Neural progenitor cell (in vitro differentiated cells): ENCODE results near the gene IPO4. TPM values are rescaled to one million over a fixed set of nuclear protein-coding genes. Genes with fewer than 3 reads are reported as not detected.

ENCODE experiments used
- DNase-seq: peaks from one replicate; pipeline ENCODE4 v3.0.0-alpha.2; 2016; ENCODE audit warnings: low spot score
- H2AFZ ChIP-seq: fragments of 200-600 bp; sonication (generic); replicated peaks from 2 replicates; pipeline ENCODE4 v1.6.1; 2016; ENCODE audit warnings: antibody characterized with exemption
- H3F3A ChIP-seq: fragments of 200-600 bp; sonication (generic); 2 replicates; pipeline ENCODE4 v1.6.1; 2016; ENCODE audit warnings: antibody characterized with exemption, low read depth
- H3K27ac ChIP-seq: fragments of 200-600 bp; sonication (generic); 2 replicates; pipeline ENCODE4 v1.5.1; 2016; ENCODE audit warnings: mild to moderate bottlenecking
- H3K27me3 ChIP-seq: fragments of 200-600 bp; sonication (generic); 2 replicates; pipeline ENCODE4 v1.6.1; 2016; ENCODE audit warnings: mild to moderate bottlenecking, moderate library complexity
- H3K36me3 ChIP-seq: fragments of 200-600 bp; sonication (generic); 2 replicates; pipeline ENCODE4 v1.5.1; 2016
- H3K4me1 ChIP-seq: fragments of 200-600 bp; sonication (generic); 2 replicates; pipeline ENCODE4 v1.6.1; 2016; ENCODE audit warnings: mixed run types
- H3K4me2 ChIP-seq: fragments of 200-600 bp; sonication (generic); 2 replicates; pipeline ENCODE4 v1.6.1; 2016
- H3K4me3 ChIP-seq: fragments of 200-600 bp; sonication (generic); 2 replicates; pipeline ENCODE4 v1.5.1; 2016
- H3K79me2 ChIP-seq: fragments of 200-600 bp; sonication (generic); 2 replicates; pipeline ENCODE4 v1.6.1; 2016; ENCODE audit warnings: low read depth
- H3K9ac ChIP-seq: fragments of 200-600 bp; sonication (generic); 2 replicates; pipeline ENCODE4 v1.6.1; 2016
- H3K9me3 ChIP-seq: fragments of 200-600 bp; sonication (generic); 2 replicates; pipeline ENCODE4 v1.5.1; 2016; ENCODE audit warnings: low read depth
- H4K20me1 ChIP-seq: fragments of 200-600 bp; sonication (generic); 2 replicates; pipeline ENCODE4 v1.6.1; 2016; ENCODE audit warnings: low read depth
- H3K27ac Mint-ChIP-seq: 3 replicates; pipeline ENCODE4 v1.8.0; 2021; ENCODE audit warnings: mixed read lengths
- H3K27me3 Mint-ChIP-seq: 2 replicates; pipeline ENCODE4 v1.8.0; 2022; ENCODE audit warnings: low read depth, mild to moderate bottlenecking, inconsistent platforms, moderate library complexity, mixed read lengths; ENCODE audit not compliant: insufficient read depth
- H3K36me3 Mint-ChIP-seq: 3 replicates; pipeline ENCODE4 v1.8.0; 2021; ENCODE audit warnings: mixed read lengths
- H3K4me1 Mint-ChIP-seq: 3 replicates; pipeline ENCODE4 v1.8.0; 2021; ENCODE audit warnings: mixed read lengths
- H3K4me3 Mint-ChIP-seq: 3 replicates; pipeline ENCODE4 v1.8.0; 2021; ENCODE audit warnings: mild to moderate bottlenecking, moderate library complexity, mixed read lengths
- H3K9me3 Mint-ChIP-seq: 3 replicates; pipeline ENCODE4 v1.8.0; 2020; ENCODE audit warnings: mixed read lengths
- EZH2 ChIP-seq: fragments of 200-600 bp; sonication (generic); IDR thresholded peaks from 2 replicates; pipeline ENCODE4 v1.6.1; 2017; ENCODE audit warnings: antibody characterized with exemption, mild to moderate bottlenecking, moderate library complexity
- EZH2phosphoT487 ChIP-seq: fragments of 200-600 bp; sonication (generic); IDR thresholded peaks from 2 replicates; pipeline ENCODE4 v1.6.1; 2017; ENCODE audit warnings: antibody characterized with exemption
- total RNA-seq: library from RNA; depleted of rRNA; stranded (reverse); fragments of >200 nt; gene quantifications from 2 replicates; pipeline ENCODE4 v1.2.3, GENCODE V29; 2015; ENCODE audit warnings: low replicate concordance
- TF ChIP-seq, protein P1 (sequence below): fragments of 200-600 bp; sonication (generic); IDR thresholded peaks from 2 replicates; pipeline ENCODE4 v1.5.1; 2017; ENCODE audit warnings: antibody characterized with exemption, mild to moderate bottlenecking

IPO4 gene
- total RNA-seq, 1 donor from 2014 or later: 15.9 TPM

DNA sequence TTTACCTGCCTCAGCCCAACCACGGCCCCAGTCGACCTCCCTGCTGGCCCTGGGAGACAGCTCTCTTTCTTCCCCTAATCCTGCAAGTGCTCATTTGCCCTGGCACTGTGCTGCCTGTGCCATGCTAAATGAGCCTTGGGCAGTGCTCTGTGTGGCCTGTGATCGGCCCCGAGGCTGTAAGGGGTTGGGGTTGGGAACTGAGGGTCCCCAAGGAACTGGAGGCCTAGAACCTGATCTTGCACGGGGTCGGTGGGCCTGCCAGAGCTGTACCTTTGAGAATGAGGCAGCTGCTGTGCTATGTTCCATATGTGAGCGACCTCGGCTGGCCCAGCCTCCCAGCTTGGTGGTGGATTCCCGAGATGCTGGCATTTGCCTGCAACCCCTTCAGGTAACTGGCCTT lies 38.6 kb downstream of the IPO4 start:
- H3F3A ChIP-seq: peaks cover 4% of the 10 kb centered on the region
- H3K27ac ChIP-seq: no peak overlapping the region
- TF ChIP-seq, protein P1, sequence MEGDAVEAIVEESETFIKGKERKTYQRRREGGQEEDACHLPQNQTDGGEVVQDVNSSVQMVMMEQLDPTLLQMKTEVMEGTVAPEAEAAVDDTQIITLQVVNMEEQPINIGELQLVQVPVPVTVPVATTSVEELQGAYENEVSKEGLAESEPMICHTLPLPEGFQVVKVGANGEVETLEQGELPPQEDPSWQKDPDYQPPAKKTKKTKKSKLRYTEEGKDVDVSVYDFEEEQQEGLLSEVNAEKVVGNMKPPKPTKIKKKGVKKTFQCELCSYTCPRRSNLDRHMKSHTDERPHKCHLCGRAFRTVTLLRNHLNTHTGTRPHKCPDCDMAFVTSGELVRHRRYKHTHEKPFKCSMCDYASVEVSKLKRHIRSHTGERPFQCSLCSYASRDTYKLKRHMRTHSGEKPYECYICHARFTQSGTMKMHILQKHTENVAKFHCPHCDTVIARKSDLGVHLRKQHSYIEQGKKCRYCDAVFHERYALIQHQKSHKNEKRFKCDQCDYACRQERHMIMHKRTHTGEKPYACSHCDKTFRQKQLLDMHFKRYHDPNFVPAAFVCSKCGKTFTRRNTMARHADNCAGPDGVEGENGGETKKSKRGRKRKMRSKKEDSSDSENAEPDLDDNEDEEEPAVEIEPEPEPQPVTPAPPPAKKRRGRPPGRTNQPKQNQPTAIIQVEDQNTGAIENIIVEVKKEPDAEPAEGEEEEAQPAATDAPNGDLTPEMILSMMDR: no peak
- TF ChIP-seq EZH2phosphoT487: no peak
- no peak for TF ChIP-seq EZH2
- H3K4me1 ChIP-seq: peaks cover 10% of the 10 kb centered on the region
- no peak for DNase-seq
- H3K27me3 ChIP-seq: no peaks in the 10 kb centered on the region
- H3K27ac Mint-ChIP-seq: no peak overlapping the region
- H2AFZ ChIP-seq: no peak overlapping the region
- peaks cover 15% of the 10 kb centered on the region for H4K20me1 ChIP-seq
- H3K9me3 ChIP-seq: no peaks in the 10 kb centered on the region
- H3K27me3 Mint-ChIP-seq: no peaks in the 10 kb centered on the region
- no peak overlapping the region for H3K4me3 Mint-ChIP-seq
- H3K4me2 ChIP-seq: no peak overlapping the region
- peaks cover 33% of the 10 kb centered on the region for H3K79me2 ChIP-seq
- H3K4me3 ChIP-seq: no peak overlapping the region
- no peak overlapping the region for H3K9ac ChIP-seq
- H3K4me1 Mint-ChIP-seq: peaks cover 19% of the 10 kb centered on the region
- peaks cover 6% of the 10 kb centered on the region for H3K36me3 Mint-ChIP-seq
- H3K9me3 Mint-ChIP-seq: no peaks in the 10 kb centered on the region
- peaks cover 4% of the 10 kb centered on the region for H3K36me3 ChIP-seq

DNA sequence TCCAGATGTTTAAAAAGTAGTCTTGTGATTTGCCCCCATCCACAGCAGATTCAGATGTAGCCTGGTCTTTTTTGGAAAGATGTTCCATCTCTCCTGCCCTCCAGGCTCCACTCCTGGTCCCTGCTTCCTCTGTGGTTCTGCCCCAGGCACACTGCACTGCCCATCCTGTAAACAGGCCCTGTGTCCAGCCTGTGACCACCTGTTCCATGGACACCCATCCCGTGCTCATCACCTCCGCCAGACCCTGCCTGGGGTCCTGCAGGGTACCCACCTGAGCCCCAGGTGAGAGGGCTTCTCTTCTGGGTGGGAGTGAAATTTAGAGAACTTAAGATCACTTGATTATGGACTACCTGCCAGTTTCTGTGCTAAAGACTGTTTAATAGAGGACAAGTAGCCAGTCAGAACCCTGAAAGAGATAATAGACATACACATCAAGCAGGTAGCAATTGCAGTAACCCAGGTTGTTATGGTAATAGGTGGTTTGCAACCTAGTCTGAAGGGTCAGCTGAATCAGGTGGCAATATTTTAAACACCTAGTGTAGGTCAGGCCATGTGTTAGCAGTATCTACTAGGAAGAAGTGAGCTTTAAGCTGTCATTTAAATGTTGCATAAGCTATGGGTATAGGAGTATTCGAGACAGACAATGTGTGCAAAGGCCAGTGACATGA lies 39.2 kb downstream of the IPO4 start:
- Mint-ChIP-seq H3K27me3 (no peaks in the 10 kb centered on the region), H3K9me3 (no peaks in the 10 kb centered on the region), H3K36me3 (peaks cover 8% of the 10 kb centered on the region), H3K4me1 (peaks cover 19% of the 10 kb centered on the region), H3K27ac (no peak overlapping the region), H3K4me3 (peak overlapping the region; percentile 99)
- Histone ChIP-seq H3K36me3 (peaks cover under 1% of the 10 kb centered on the region), H3K9me3 (no peaks in the 10 kb centered on the region), H3K27ac (no peak overlapping the region), H3K9ac (no peak overlapping the region), H3K79me2 (peaks cover 33% of the 10 kb centered on the region), H2AFZ (no peak overlapping the region), H4K20me1 (peaks cover 15% of the 10 kb centered on the region), H3K4me3 (no peak overlapping the region), H3F3A (peaks cover 4% of the 10 kb centered on the region), H3K4me2 (no peak overlapping the region), H3K27me3 (no peaks in the 10 kb centered on the region), H3K4me1 (peaks cover 10% of the 10 kb centered on the region)
- DNase-seq: no peak
- TF ChIP-seq EZH2phosphoT487: no peak

DNA sequence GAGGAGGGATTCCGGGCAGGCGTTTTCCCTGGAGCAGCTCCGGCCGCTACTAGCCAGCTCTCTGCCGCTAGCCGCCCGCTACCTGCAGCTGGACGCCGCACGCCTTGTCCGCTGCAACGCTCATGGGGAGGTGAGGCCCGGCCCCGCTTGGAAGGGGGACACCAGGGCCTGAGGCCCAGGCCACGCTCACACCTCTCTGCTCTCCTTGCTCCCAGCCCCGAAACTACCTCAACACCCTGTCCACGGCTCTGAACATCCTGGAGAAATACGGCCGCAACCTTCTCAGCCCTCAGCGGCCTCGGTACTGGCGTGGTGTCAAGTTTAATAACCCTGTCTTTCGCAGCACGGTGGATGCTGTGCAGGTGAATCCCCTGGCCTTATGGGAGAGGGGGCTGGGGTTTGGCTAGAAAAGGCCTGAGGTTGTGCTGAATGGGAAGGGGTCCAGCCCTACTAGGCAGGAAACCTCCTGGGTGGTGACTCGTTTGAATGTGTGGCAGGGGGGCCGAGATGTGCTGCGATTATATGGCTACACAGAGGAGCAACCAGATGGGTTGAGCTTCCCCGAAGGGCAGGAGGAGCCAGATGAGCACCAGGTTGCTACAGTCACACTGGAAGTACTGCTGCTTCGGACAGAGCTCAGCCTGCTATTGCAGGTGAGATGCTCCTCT lies 40.7 kb downstream of the IPO4 start:
- TF ChIP-seq, protein P1: no peak
- TF ChIP-seq EZH2 (no peak), EZH2phosphoT487 (no peak)
- peaks cover 4% of the 10 kb centered on the region for H3F3A ChIP-seq
- peak overlapping the region; percentile 90 for H3K4me3 ChIP-seq
- DNase-seq: no peak
- H3K36me3 ChIP-seq: no peaks in the 10 kb centered on the region
- no peaks in the 10 kb centered on the region for H3K27me3 ChIP-seq
- peak overlapping the region; percentile 100 for H3K4me2 ChIP-seq
- peaks cover 33% of the 10 kb centered on the region for H3K79me2 ChIP-seq
- no peaks in the 10 kb centered on the region for H3K9me3 Mint-ChIP-seq
- H3K9ac ChIP-seq: peak overlapping the region; percentile 88
- H4K20me1 ChIP-seq: peaks cover 15% of the 10 kb centered on the region
- no peak overlapping the region for H3K27ac ChIP-seq
- peaks cover 10% of the 10 kb centered on the region for H3K36me3 Mint-ChIP-seq
- peak overlapping the region; percentile 50 for H3K27ac Mint-ChIP-seq
- H3K4me1 Mint-ChIP-seq: peaks cover 19% of the 10 kb centered on the region
- H3K9me3 ChIP-seq: no peaks in the 10 kb centered on the region
- no peaks in the 10 kb centered on the region for H3K27me3 Mint-ChIP-seq
- peak overlapping the region; percentile 81 for H2AFZ ChIP-seq
- peak overlapping the region; percentile 99 for H3K4me3 Mint-ChIP-seq
- peaks cover 10% of the 10 kb centered on the region for H3K4me1 ChIP-seq
